B cell (primary cell): ENCODE measurements around the gene MDM1.

Experiments used
- CTCF ChIP-seq: fragments of 200-600 bp; IDR thresholded peaks from one replicate; pipeline ENCODE4 v1.8.0; 2022; ENCODE audit warnings: antibody characterized with exemption, mild to moderate bottlenecking
- EZH2 ChIP-seq: IDR thresholded peaks from 2 replicates; pipeline ENCODE4 v1.6.1; 2012; ENCODE audit warnings: borderline replicate concordance, low read depth, mild to moderate bottlenecking, moderate library complexity, low read length; ENCODE audit not compliant: insufficient read depth, poor library complexity, severe bottlenecking

- TF ChIP-seq CTCF (no peak), EZH2 (no peak)
Measured at GRCh38 chr12:68359674-68360073, 27.5 kb upstream of the MDM1 start.
